Suppressor macrophage treated with lipopolysaccharide for 1 hour (primary cell): ENCODE results near the gene DGKH.
"Not testable (repeated sequence)": the region's sequence is repeated elsewhere in the genome, so short reads cannot be mapped to it uniquely, and the experiment has no call there.

ENCODE experiments used
- DNase-seq, 3 donors: peaks; one replicate each; pipeline ENCODE4 v3.0.0-alpha.2; 2020 to 2022

DGKH gene

GRCh38 chr13:42071672-42072419 lies 23.4 kb downstream of the DGKH start:
- no peak for DNase-seq

GRCh38 chr13:42073683-42074082 lies 25.2 kb downstream of the DGKH start:
- no peak for DNase-seq

DNA sequence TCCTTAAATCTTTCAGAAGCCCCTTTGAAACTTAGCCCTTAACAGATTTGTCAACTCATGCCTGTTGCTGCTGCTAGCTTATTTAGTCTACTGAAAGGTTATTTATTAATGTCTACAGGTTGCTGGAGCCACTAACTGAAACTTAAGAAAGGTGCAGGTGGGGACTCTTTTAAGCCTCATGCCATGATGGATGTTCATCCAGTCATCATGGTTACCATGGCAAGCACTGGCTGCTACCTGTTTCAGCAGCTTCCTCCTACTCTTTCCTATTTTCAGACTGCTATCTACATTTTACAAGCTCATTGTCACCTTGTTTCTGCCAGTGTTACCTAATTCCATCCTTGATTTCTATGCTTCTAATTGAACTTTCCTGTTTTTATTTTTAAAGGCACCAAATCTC lies 27.1 kb downstream of the DGKH start:
- no peak for DNase-seq

- DNase-seq, result no peak
Measured at GRCh38 chr13:42076309-42076713, 27.9 kb downstream of the DGKH start.

DNA sequence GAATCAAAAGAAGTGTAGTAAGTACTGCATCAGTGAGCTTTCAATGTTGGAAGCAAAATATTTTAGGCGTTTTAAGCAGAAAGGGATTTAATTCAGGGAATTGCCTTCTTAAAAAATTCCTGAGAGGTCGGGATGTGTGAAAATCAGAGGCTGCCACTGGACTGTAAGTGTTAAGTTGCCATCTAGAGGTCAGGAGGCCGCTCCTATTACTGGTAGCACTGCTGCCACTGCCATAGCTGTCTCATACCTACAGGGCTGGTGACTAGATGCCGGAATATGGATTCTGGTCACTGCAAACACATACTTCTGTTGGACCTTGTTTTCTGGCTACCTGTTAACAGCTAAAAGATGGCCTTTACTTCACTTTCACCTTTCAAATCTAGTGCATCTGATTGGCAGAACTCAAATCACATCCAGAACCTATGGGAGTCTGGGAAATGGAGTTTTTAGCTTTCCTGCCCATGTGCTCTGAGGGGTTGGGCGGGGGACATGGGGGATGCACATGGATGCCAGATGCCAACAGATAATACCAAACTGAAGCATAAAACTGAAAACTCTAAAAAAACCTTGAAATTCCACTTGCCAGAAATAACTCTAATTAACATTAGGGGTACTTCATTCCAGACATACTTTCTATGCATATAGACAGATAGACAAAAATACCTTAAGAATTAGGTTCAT lies 29.8 kb downstream of the DGKH start:
- no peak for DNase-seq

DNA sequence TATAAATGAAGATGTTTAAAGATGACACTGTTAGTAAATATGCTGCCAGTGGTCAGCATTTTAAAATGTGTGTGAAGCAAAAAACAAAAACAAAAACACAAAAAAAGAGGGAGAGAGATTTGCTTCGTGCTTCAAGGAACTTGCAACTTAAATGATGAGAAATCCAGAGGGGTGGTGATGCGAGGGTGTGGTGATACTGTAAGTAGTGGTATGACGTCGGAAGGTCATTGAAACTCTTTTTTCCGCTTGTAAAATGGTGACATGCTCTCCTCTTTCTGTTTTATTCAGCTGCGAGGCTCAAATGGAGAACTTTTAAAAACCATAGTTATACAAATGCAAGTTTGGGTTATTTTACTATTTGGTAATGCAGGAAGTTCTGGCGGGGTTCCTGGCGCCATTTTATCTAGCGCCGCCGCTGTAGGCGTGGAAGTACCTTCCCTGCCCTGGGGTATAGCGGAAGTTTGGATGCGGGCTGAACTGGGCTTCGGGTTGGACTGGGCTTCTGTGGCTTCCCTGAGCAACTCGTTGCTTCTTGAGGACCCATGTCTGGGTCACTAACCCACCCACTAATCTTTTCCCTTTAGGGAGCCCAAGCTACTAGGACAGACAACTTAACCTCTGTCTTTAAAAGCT lies 34.8 kb downstream of the DGKH start:
- DNase-seq, result no peak

DNA sequence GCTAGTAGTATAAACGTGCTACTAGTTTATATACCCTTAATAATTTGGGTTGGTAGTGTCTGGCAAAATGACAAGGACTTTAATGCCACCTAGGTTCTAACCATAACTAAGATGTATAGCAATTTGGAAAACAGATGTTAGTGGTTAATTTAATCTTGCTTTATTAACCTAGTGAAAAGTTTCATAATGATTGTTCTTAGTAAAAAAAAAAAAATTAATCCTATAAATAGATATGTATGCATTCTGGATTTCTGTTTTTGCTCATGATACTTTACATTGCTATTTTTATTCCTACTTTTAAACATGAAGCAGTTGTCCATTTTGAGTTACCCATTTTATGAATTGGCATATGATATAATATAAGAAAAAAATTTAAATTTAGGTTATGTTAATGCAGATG lies 36.3 kb downstream of the DGKH start:
- no peak for DNase-seq

DNA sequence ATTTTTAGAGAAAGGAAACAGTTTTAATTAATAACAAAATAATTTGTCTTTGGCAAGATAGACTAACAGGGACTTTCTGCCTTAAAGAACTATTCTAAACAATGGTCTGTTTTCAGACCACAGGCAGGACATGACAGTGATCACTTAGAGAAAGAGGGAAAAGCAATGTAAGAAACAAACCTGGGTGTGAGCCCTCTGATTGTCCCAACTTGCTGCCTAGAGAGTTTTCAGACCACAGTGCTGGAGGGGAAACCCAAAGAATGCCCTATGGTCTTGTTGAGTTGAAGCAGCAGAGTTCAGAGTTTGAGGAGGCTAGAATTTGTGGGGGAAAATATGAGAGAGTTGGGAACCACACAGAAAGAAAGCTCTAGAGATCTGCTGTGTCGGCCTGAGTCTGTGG lies 38.1 kb downstream of the DGKH start:
- peak; percentile 10 to 33 (median 23) for DNase-seq

GRCh38 chr13:42094516-42095040 lies 46.1 kb downstream of the DGKH start:
- DNase-seq, result no peak

DNA sequence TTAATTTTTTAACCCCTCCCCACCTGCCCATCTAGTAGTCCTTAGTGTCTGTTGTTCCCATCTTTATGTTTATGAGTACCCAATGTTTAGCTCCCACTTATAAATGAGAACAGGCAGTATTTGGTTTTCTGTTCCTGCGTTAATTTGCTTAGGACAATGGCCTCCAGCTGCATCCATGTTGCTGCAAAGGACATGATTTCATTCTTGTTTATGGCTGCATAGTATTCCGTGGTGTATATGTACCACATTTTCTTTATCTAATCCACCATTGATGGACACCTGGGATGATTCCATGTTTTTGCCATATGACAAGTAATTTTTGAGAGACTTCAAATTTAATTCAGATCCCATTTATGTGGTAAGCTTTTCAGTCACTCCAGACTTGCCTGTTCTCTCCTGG lies 47.8 kb downstream of the DGKH start:
- DNase-seq, result not testable (repeated sequence)

DNA sequence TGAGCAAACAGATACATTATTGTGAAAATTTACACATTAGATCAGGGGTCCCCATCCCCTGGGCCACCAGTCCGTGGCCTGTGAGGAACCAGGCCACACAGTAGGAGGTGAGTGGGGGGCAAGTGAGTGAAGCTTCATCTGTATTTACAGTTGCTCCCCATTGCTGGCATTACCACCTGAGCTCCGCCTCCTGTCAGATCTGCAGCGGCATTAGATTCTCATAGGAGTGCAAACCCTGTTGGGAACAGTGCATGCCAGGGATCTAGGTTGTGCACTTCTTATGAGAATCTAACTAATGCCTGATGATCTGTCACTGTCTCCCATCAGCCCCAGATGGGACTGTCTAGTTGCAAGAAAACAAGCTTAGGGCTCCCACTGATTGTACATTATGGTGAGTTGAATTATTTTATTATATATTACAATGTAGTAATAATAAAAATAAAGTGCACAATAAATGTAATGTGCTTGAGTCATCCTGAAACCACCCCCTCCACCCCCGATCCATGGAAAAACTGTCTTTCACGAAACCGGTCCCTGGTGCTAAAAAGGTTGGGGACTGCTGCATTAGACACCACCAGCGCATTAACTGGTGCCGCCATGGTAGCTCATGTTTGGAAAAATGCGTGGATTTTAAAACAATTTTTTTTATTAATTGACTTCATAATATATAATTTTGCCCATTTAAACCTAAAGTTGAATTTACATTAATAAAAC lies 51.7 kb downstream of the DGKH start:
- DNase-seq, result no peak

GRCh38 chr13:42100960-42101359 lies 52.5 kb downstream of the DGKH start:
- no peak for DNase-seq

GRCh38 chr13:42101821-42102585 lies 53.6 kb downstream of the DGKH start:
- DNase-seq, result no peak

GRCh38 chr13:42102961-42103865 lies 54.8 kb downstream of the DGKH start:
- DNase-seq, result no peak

- no peak for DNase-seq
Measured at GRCh38 chr13:42106998-42107397, 58.5 kb downstream of the DGKH start.

DNA sequence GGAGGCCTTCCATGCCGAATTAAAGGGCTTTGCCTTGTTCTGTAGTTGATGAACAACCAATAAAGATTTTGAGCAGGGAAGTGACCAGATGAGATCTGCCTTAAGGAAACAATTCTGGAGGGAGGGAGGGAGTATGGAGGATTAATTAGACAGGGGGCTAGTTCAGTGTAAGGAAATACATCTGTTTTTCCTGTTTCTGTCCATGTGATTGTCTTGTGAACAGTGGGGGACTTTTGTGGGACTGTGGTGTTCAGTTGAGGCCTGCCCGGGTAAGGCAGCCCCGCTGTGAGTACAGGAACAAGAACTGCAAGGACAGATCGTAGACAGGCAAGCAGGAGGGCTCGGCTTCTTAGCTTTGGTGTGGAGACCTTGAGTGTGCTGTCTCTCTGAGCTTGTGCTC lies 59.0 kb downstream of the DGKH start:
- no peak for DNase-seq

DNA sequence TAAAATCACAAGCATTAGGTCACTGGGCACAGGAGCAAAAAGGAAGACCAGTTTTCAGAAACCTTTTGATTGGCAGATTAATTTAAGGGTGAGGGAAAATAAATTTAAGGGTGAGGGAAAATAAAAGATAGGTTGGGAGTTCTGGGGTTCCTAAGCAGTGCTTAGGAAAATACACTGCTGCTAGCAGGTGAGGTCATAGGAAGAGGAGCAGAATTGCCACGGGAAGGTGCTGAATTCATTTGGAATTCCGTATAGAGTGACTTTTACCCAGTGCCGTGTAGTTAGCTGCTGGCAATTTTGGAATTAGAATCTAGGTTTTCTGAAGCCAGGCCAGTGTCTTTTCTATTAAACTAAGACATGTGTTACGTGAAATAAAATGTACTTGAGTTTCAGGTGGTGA lies 59.8 kb downstream of the DGKH start:
- DNase-seq, result no peak

DNA sequence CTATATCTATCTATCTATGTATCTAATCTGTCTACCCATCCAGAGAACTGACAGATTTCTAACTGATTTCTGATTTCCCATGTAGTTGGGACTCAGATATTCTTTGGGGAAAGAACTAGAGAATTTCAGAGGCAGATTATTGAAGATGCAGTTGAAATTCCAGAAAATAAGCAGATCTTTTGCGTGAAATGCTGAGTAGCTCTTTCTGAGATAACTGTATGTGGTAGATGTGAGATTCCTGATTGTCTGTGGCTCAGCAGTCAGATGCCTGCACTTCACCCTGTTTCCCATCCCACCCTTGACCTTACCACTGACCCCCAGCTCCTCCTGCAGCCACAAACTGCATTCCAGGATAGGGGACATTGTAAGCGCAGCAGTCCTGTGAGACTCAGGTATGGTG lies 61.5 kb downstream of the DGKH start:
- DNase-seq, result no peak

DNA sequence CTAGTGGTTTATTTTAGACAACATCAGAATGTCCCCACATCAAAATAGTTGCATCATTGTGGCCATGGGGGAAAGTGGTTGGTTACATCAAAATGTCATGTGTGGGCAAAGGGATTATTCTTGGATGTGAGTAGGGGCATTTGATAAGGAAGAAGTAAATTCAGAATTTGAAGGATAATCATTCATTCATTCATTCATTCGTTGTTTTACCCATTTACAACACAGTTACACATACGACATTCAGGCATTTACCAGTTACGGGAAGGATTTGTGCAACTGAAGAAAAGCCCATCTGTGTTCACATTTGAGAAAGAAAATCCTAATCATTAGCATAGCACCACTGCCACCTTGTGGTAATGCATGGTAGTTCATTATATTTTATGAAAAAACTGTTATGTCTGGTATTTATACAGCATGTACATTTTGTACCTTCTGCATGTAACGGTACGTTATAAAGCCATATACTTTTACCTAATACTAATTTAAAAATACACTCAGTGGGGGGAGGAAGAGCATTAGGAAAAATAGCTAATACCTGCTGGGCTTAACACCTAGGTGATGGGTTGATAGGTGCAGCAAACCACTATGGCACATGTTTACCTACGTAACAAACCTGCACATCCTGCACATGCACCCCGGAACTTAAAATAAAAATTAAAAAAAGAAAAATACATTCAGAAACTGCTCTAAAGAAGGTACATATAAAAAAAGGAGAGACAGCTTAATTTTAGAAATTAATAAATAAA lies 62.1 kb downstream of the DGKH start:
- peak; percentile 78 to 92 (median 91) for DNase-seq

GRCh38 chr13:42112864-42113263 lies 64.4 kb downstream of the DGKH start:
- no peak for DNase-seq

DNA sequence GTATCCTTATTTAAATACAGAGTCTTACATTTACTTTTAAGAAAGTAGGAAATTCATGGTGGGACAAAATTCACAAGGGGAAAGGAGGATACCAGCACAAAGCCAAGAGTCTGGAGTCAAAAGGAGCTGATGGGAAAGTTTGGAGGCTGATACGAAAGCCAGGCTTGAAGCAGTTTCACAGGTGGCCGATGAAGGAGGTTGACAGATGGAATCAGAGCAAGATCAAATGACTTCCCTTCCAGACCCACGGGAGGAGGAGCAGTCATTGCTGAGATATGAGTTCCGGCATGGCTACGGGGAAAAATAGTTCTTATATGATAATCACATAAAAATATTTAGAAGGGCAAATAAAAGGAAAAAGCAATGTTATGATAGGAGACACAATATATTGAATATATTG lies 65.0 kb downstream of the DGKH start:
- DNase-seq, result no peak
